ENCODE data around the gene DAB2. TPM values are rescaled to one million over a fixed set of nuclear protein-coding genes. Genes with fewer than 3 reads are reported as not detected.

DAB2 gene
- total RNA-seq, 2 donors from 2014 or later, result 12.3 to 23.8 TPM

DNA sequence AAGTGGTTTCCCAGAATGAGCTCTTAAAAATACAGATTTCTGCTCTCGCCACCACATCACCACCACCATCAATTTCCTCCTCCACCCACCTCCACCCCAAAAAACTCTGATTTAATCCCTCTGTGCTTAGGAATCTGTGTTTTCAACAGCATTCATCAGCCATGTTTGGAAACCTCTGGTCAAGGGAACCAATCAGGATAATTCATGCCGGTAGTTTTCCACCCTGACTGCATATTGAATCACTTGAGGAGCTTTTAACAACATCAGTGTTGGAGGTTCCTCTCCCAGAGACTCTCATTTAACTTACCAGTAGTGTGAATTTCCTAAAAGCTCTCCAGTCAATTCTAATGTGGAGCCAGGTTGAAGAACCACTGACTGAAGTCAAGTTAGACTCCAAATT is 46.0 kb upstream of the DAB2 start:
- Mint-ChIP-seq H3K36me3 (ENCODE audit: low read depth) (no peaks in the 10 kb centered on the region), H3K9me3 (no peaks in the 10 kb centered on the region), H3K4me3 (no peak overlapping the region), H3K4me1 (peaks cover under 1% of the 10 kb centered on the region), H3K27ac (no peak overlapping the region), H3K27me3 (ENCODE audit: insufficient read depth) (peaks cover 3% of the 10 kb centered on the region)
- WGBS, 2 experiments (ENCODE audit: insufficient coverage in 1 of 2, insufficient read length in 1 of 2), result 89 to 97% methylated on average over 1 to 2 of the region's 2 CpGs
- no peaks in the 10 kb centered on the region for H3K36me3 ChIP-seq (ENCODE audit: control insufficient read depth, insufficient read depth, low read length)
- H3K9ac ChIP-seq (ENCODE audit: extremely low read depth, low read length, poor library complexity, severe bottlenecking), result no peak overlapping the region
- H3K4me1 ChIP-seq (ENCODE audit: control insufficient read depth, insufficient read depth, low read length), result no peaks in the 10 kb centered on the region
- DNase-seq, result no peak
- no peaks in the 10 kb centered on the region for H3K27me3 ChIP-seq (ENCODE audit: control insufficient read depth, insufficient read depth, low read length, poor library complexity, severe bottlenecking)
- H3K4me3 ChIP-seq (ENCODE audit: low read length), result no peak overlapping the region
- H3K27ac ChIP-seq (ENCODE audit: low read depth, low read length), result no peak overlapping the region
- H3K9me3 ChIP-seq (ENCODE audit: control insufficient read depth, low read length), result no peaks in the 10 kb centered on the region
- TF ChIP-seq, protein P1, sequence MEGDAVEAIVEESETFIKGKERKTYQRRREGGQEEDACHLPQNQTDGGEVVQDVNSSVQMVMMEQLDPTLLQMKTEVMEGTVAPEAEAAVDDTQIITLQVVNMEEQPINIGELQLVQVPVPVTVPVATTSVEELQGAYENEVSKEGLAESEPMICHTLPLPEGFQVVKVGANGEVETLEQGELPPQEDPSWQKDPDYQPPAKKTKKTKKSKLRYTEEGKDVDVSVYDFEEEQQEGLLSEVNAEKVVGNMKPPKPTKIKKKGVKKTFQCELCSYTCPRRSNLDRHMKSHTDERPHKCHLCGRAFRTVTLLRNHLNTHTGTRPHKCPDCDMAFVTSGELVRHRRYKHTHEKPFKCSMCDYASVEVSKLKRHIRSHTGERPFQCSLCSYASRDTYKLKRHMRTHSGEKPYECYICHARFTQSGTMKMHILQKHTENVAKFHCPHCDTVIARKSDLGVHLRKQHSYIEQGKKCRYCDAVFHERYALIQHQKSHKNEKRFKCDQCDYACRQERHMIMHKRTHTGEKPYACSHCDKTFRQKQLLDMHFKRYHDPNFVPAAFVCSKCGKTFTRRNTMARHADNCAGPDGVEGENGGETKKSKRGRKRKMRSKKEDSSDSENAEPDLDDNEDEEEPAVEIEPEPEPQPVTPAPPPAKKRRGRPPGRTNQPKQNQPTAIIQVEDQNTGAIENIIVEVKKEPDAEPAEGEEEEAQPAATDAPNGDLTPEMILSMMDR (conservative IDR thresholded peaks at IDR 0.05), result no peak

DNA sequence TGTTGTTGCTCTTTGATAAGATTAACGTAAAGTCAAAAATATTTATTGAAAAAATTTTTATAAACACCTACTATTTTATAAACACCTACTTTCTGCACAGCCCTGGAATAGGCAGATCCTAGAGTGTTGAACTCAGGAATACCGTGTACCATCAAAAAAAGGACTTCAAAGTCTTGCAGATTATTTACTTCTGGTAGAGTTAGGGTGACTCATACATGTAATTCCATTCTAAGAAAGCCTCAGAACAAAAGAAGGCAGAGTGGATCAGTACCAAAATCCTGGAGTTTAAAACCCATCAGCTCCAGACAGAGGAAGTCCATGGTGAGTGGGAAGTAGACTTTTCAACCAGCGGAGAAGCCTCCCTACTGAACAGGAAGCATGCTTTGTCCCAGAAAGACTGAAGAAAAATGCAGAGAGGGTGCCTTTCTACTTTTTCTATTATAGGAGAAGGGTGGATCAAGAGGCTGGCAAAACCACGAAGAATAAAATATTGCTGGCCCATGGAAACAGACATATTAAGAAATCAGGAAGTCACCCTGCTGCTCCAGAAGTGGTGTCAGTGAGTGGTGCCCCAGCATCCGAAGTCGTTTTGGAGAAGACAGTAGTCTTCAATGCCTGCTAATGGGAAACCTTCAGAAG is 45.1 kb upstream of the DAB2 start:
- H3K36me3 Mint-ChIP-seq (ENCODE audit: low read depth), result no peaks in the 10 kb centered on the region
- Histone ChIP-seq H3K36me3 (ENCODE audit: control insufficient read depth, insufficient read depth, low read length) (no peaks in the 10 kb centered on the region), H3K4me1 (ENCODE audit: control insufficient read depth, insufficient read depth, low read length) (no peaks in the 10 kb centered on the region), H3K4me3 (ENCODE audit: low read length) (no peak overlapping the region), H3K9ac (ENCODE audit: extremely low read depth, low read length, poor library complexity, severe bottlenecking) (no peak overlapping the region), H3K27ac (ENCODE audit: low read depth, low read length) (no peak overlapping the region), H3K9me3 (ENCODE audit: control insufficient read depth, low read length) (no peaks in the 10 kb centered on the region), H3K27me3 (ENCODE audit: control insufficient read depth, insufficient read depth, low read length, poor library complexity, severe bottlenecking) (no peaks in the 10 kb centered on the region)
- no peaks in the 10 kb centered on the region for H3K9me3 Mint-ChIP-seq
- no peak for DNase-seq
- H3K4me1 Mint-ChIP-seq, result no peaks in the 10 kb centered on the region
- TF ChIP-seq, protein P1 (conservative IDR thresholded peaks at IDR 0.05), result no peak
- WGBS, 2 experiments (ENCODE audit: insufficient coverage in 1 of 2, insufficient read length in 1 of 2), result 92 to 96% methylated on average over 5 of the region's 6 CpGs
- H3K4me3 Mint-ChIP-seq, result no peak overlapping the region
- H3K27ac Mint-ChIP-seq, result no peak overlapping the region
- peaks cover 5% of the 10 kb centered on the region for H3K27me3 Mint-ChIP-seq (ENCODE audit: insufficient read depth)

DNA sequence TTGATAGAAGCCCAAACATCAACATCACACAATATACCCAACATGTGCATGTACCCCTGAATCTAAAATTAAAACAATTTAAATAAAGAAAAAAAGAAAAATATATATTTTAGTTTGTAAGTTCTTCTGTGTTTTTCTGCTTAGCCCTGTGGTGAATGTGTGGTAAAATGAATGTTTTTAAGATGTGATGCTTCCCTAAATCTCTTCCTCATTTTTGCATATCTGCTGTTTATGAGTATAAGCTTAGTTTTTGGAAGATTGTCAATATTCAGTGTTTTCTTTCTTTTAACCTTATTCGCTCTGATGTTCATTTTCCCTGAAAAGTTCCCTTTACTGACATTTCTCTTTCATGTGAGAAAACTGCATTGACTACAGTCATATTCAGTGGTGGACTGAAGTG is 44.4 kb upstream of the DAB2 start:
- H3K27ac Mint-ChIP-seq, result no peak overlapping the region
- H3K36me3 Mint-ChIP-seq (ENCODE audit: low read depth), result no peaks in the 10 kb centered on the region
- Histone ChIP-seq H3K27me3 (ENCODE audit: control insufficient read depth, insufficient read depth, low read length, poor library complexity, severe bottlenecking) (no peaks in the 10 kb centered on the region), H3K4me3 (ENCODE audit: low read length) (no peak overlapping the region), H3K9me3 (ENCODE audit: control insufficient read depth, low read length) (no peaks in the 10 kb centered on the region), H3K36me3 (ENCODE audit: control insufficient read depth, insufficient read depth, low read length) (no peaks in the 10 kb centered on the region), H3K9ac (ENCODE audit: extremely low read depth, low read length, poor library complexity, severe bottlenecking) (no peak overlapping the region), H3K4me1 (ENCODE audit: control insufficient read depth, insufficient read depth, low read length) (no peaks in the 10 kb centered on the region), H3K27ac (ENCODE audit: low read depth, low read length) (no peak overlapping the region)
- DNase-seq, result no peak
- no peak overlapping the region for H3K4me3 Mint-ChIP-seq
- H3K9me3 Mint-ChIP-seq, result no peaks in the 10 kb centered on the region
- peaks cover 12% of the 10 kb centered on the region for H3K27me3 Mint-ChIP-seq (ENCODE audit: insufficient read depth)
- TF ChIP-seq, protein P1 (conservative IDR thresholded peaks at IDR 0.05), result no peak
- no peaks in the 10 kb centered on the region for H3K4me1 Mint-ChIP-seq
- 78% methylated on average over 1 of the region's 1 CpG; no CpG with 5 or more reads in 1 of the 2 experiments for WGBS, 2 experiments (ENCODE audit: insufficient coverage in 1 of 2, insufficient read length in 1 of 2)
